Measurements from ENCODE around the gene FBXO27. TPM values are rescaled to one million over a fixed set of nuclear protein-coding genes. Genes with fewer than 3 reads are reported as not detected.

Gene FBXO27
- total RNA-seq, 4 donors from 2014 or later: 3.0 to 9.7 (median 3.8) TPM

DNA sequence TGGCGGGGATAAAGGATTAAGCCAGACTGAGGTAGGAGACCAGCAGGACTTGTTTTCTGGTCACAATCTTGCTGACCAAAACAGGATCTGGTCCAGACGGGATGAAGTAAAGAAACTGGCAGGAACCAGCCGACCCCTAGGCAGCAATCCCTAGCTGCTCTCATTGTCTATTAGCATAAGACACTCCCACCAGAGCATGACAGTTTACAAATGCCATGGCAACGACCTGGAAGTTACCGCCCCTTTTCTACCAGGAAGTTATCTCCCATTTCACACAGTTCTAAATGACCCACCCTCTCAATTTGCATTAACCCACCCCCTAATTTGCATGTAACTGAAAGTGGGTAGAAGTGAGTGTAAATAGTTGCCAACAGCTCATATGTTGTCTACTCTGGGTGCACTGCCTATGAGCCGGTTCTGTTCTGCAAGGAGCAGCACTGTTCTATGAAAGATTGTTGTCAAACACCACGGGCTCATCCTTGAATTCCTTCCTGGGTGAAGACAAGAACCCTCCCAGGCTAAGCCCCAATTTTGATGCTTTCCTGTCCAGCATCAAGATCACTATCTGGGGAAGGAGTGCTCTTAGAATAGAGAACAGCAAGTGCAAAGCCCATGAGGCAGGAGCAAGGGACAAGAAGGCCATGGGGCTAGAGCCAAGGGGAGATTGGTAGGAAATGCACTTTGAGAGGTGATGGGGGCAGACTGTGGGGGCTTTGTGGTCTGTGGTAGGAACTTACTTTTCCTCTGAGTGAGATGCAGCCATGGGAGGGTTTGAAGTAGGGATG is 13.9 kb upstream of the FBXO27 start:
- H3K36me3 ChIP-seq: no peaks in the 10 kb centered on the region
- H3K27ac ChIP-seq: no peak overlapping the region
- H3K27me3 ChIP-seq: peaks cover 16% of the 10 kb centered on the region
- H3K9me3 ChIP-seq: no peaks in the 10 kb centered on the region
- no peak for ATAC-seq
- WGBS, 2 donors (ENCODE audit: low coverage in 1 of 2): 62 to 86% methylated on average over 5 to 7 of the region's 7 CpGs
- H3K4me1 ChIP-seq: no peaks in the 10 kb centered on the region
- no peak overlapping the region for H3K4me3 ChIP-seq
- TF ChIP-seq EP300 (IDR thresholded peaks at IDR 0.05) (no peak), POLR2A (IDR thresholded peaks at IDR 0.05) (no peak), POLR2AphosphoS5 (IDR thresholded peaks at IDR 0.05) (no peak)
- TF ChIP-seq, protein P1, sequence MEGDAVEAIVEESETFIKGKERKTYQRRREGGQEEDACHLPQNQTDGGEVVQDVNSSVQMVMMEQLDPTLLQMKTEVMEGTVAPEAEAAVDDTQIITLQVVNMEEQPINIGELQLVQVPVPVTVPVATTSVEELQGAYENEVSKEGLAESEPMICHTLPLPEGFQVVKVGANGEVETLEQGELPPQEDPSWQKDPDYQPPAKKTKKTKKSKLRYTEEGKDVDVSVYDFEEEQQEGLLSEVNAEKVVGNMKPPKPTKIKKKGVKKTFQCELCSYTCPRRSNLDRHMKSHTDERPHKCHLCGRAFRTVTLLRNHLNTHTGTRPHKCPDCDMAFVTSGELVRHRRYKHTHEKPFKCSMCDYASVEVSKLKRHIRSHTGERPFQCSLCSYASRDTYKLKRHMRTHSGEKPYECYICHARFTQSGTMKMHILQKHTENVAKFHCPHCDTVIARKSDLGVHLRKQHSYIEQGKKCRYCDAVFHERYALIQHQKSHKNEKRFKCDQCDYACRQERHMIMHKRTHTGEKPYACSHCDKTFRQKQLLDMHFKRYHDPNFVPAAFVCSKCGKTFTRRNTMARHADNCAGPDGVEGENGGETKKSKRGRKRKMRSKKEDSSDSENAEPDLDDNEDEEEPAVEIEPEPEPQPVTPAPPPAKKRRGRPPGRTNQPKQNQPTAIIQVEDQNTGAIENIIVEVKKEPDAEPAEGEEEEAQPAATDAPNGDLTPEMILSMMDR (IDR thresholded peaks at IDR 0.05): no peak

DNA sequence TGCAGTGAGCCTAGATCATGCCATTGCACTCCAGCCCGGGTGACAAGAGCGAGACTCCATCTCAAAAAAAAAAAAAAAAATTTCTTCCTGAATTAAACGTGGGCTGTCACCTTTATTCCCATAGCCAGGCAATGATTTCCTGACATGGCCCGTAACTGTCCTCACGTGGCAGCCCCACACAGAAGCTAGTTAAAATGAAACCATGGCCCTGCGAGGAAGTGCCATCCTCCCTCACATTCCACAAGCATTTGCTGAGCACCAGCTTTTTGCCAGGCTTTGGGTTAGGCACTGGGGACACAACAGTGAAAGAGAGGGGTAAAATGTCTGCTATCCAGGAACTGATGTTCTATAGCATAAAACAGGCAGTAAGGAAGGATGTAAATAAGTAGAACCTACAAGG is 13.2 kb upstream of the FBXO27 start:
- no peak for ATAC-seq
- Histone ChIP-seq H3K4me3 (no peak overlapping the region), H3K4me1 (no peaks in the 10 kb centered on the region), H3K36me3 (no peaks in the 10 kb centered on the region), H3K27ac (no peak overlapping the region), H3K27me3 (peaks cover 15% of the 10 kb centered on the region), H3K9me3 (no peaks in the 10 kb centered on the region)
- 60 to 82% methylated on average over 1 to 3 of the region's 6 CpGs for WGBS, 2 donors (ENCODE audit: low coverage in 1 of 2)
- TF ChIP-seq POLR2AphosphoS5 (IDR thresholded peaks at IDR 0.05): no peak
- TF ChIP-seq, protein P1 (IDR thresholded peaks at IDR 0.05): no peak

DNA sequence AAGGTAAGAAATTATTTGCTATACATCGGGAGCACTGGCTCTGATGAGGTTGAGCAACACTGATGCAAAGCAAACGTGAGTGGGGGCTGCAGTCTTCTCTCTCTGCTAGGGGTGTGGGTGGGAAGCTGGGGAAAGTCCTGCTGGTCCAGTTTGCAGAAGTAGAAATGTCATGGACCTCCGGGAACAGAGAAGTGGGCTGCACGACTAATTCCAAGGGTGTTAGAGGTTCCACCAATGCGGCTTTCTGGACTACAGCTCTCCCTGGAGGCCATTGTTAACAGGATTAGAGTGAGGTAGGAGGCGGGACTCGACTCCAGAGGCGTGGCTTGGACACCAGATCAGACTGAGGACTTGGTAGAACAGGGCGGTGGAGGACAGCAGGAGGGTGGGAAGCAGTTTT is 5.7 kb upstream of the FBXO27 start:
- TF ChIP-seq, protein P1 (IDR thresholded peaks at IDR 0.05): no peak
- TF ChIP-seq EP300 (IDR thresholded peaks at IDR 0.05): no peak
- TF ChIP-seq POLR2A (IDR thresholded peaks at IDR 0.05): no peak
- TF ChIP-seq POLR2AphosphoS5 (IDR thresholded peaks at IDR 0.05): no peak
- WGBS, 2 donors (ENCODE audit: low coverage in 1 of 2): 31 to 36% methylated on average over 4 to 6 of the region's 9 CpGs
- no peak overlapping the region for H3K4me3 ChIP-seq
- peaks cover 29% of the 10 kb centered on the region for H3K27me3 ChIP-seq
- no peaks in the 10 kb centered on the region for H3K36me3 ChIP-seq
- H3K27ac ChIP-seq: no peak overlapping the region
- H3K9me3 ChIP-seq: no peaks in the 10 kb centered on the region
- H3K4me1 ChIP-seq: peaks cover 0 to 2% (median 0%) of the 10 kb centered on the region in 3 donors
- ATAC-seq: no peak

DNA sequence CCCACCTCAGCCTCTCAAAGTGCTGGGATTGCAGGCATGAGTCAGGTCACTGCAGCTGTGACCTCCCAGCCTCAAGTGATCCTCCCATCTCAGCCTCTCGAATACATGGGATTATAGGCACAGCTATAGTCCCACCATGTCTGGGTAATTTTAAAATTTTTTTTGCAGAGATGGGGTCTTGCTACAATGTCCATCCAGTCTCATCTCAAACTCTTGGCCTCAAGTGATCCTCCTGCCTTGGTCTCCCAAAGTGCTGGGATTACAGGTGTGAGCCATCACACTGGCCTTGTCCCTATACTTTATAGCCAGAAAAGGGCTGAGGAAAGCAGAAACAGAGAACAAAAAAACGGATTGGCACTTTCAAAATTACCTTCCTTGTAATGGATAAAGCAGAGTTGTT is 4.8 kb upstream of the FBXO27 start:
- peaks cover 29% of the 10 kb centered on the region for H3K27me3 ChIP-seq
- no peaks in the 10 kb centered on the region for H3K9me3 ChIP-seq
- H3K4me1 ChIP-seq: peaks cover 0 to 11% (median 5%) of the 10 kb centered on the region in 3 donors
- no peaks in the 10 kb centered on the region for H3K36me3 ChIP-seq
- H3K27ac ChIP-seq: no peak overlapping the region
- no peak for ATAC-seq
- H3K4me3 ChIP-seq: no peak overlapping the region
- WGBS, 2 donors (ENCODE audit: low coverage in 1 of 2): 65 to 76% methylated on average over 2 of the region's 2 CpGs
- TF ChIP-seq POLR2AphosphoS5 (IDR thresholded peaks at IDR 0.05) (no peak), POLR2A (IDR thresholded peaks at IDR 0.05) (no peak), EP300 (IDR thresholded peaks at IDR 0.05) (no peak)
- TF ChIP-seq, protein P1 (IDR thresholded peaks at IDR 0.05): no peak

DNA sequence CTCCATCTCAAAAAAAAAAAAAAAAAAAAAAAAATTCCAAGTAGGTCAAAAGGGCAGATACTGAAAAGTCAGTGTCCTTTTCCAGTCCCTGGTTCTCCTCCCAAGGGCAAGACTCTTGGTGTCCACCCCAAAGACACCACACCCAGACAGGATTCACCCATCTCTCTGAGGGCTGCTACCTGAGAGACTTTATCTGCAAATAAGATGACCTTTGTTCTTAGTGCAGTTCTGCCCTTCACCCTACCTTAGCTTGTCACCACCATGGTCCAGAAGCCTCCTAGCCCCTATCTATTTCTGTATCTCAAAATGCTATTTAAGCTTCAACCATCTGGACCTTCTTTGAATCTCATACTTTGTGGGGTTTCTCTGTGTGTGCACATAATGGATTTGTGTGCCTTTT is 4.2 kb upstream of the FBXO27 start:
- H3K27ac ChIP-seq: no peak overlapping the region

More for the DNA sequence above, 4.2 kb upstream of the FBXO27 start:
- H3K9me3 ChIP-seq: no peaks in the 10 kb centered on the region
- H3K36me3 ChIP-seq: no peaks in the 10 kb centered on the region
- H3K27me3 ChIP-seq: peaks cover 29% of the 10 kb centered on the region
- TF ChIP-seq, protein P1 (IDR thresholded peaks at IDR 0.05): no peak
- TF ChIP-seq POLR2A (IDR thresholded peaks at IDR 0.05): no peak
- TF ChIP-seq EP300 (IDR thresholded peaks at IDR 0.05): no peak
- no peak for TF ChIP-seq POLR2AphosphoS5 (IDR thresholded peaks at IDR 0.05)
- peaks cover 0 to 17% (median 12%) of the 10 kb centered on the region in 3 donors for H3K4me1 ChIP-seq
- no peak for ATAC-seq
- H3K4me3 ChIP-seq: no peak overlapping the region

All from gastroesophageal sphincter (tissue), 4 donors.